HG02623 (cell line): ENCODE data around the gene HDAC1.
A peak's percentile ranks its signal among the peaks of the same experiment; 100 is the strongest.
"Not testable (repeated sequence)": the region's sequence is repeated elsewhere in the genome, so short reads cannot be mapped to it uniquely, and the experiment has no call there.

ENCODE experiments used
- ATAC-seq: cut with Tn5 transposase; IDR thresholded peaks from one replicate; pipeline ENCODE4 v1.9.1; 2021; ENCODE audit warnings: moderate library complexity; ENCODE audit not compliant: unreplicated experiment

The HDAC1 gene

GRCh38 chr1:32291708-32292538, at the start of gene HDAC1:
Gene HDAC1, plus strand, starts transcription at chr1:32292083. Its CDS starts 87 bp downstream, at chr1:32292170.
- peak; percentile 96 for ATAC-seq

GRCh38 chr1:32242341-32242851, 49.5 kb upstream of the HDAC1 start:
- ATAC-seq = no peak

GRCh38 chr1:32246888-32247273, 45.0 kb upstream of the HDAC1 start, which contains the start of gene FAM167B:
Gene FAM167B, plus strand, starts transcription at chr1:32247222. Its CDS starts 200 bp downstream, at chr1:32247422.
- no peak for ATAC-seq

DNA sequence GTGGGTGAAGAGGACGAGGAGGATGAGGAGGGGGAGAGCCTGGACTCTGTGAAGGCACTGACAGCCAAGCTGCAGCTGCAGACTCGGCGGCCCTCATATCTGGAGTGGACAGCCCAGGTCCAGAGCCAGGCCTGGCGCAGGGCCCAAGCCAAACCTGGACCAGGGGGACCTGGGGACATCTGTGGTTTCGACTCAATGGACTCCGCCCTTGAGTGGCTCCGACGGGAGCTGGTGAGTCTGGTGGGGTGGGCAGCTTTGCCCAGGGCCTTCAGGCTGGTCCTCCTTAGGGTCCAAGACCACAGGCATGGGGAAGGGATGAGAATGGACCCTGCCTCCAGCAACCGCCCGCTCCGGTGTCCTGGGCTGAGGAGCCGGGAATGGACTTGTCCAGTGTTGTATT, 44.4 kb upstream of the HDAC1 start:
- ATAC-seq = no peak

DNA sequence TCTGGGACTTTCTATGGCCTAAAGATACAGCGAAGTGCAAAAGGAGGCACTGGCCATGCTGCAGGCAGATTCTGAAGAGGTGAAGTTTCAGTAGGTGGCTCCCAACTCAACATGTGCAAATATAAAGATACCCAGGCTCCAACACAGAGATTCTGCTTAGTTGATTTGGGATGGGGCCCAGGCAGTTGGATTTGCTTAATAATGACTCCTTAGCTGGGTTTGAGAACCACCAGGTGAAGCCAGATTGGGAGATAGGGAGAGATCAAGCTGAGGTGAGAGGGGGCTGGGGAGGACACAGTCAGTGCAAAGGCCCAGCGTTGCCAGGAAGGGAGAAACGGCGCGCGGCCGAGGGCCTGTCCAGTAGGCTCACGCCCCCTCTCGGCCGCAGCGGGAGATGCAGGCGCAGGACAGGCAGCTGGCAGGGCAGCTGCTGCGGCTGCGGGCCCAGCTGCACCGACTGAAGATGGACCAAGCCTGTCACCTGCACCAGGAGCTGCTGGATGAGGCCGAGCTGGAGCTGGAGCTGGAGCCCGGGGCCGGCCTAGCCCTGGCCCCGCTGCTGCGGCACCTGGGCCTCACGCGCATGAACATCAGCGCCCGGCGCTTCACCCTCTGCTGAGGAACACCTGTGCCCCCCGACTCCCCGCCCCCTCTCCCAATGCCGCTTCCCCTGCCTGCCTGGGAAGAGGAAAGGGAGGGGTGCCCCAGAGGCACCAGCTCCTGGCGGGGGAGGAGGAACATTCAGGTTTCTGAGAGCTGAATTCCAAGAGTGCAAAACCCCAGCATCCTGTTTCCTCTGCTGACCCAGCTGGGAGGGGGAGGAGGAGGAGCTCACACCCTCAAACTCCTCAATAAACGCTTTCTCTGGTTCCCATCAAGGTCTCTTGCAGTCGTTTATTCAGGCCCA, 43.6 kb upstream of the HDAC1 start:
- ATAC-seq = no peak

GRCh38 chr1:32249831-32250525, 41.9 kb upstream of the HDAC1 start:
- ATAC-seq = peak; percentile 53

- no peak for ATAC-seq
These were observed 40.8 kb upstream of the HDAC1 start, which contains the start of gene LCK for GRCh38 chr1:32250893-32251716. Gene LCK, plus strand, starts transcription at chr1:32251265. Its CDS starts 23,065 bp downstream, at chr1:32274330.

DNA sequence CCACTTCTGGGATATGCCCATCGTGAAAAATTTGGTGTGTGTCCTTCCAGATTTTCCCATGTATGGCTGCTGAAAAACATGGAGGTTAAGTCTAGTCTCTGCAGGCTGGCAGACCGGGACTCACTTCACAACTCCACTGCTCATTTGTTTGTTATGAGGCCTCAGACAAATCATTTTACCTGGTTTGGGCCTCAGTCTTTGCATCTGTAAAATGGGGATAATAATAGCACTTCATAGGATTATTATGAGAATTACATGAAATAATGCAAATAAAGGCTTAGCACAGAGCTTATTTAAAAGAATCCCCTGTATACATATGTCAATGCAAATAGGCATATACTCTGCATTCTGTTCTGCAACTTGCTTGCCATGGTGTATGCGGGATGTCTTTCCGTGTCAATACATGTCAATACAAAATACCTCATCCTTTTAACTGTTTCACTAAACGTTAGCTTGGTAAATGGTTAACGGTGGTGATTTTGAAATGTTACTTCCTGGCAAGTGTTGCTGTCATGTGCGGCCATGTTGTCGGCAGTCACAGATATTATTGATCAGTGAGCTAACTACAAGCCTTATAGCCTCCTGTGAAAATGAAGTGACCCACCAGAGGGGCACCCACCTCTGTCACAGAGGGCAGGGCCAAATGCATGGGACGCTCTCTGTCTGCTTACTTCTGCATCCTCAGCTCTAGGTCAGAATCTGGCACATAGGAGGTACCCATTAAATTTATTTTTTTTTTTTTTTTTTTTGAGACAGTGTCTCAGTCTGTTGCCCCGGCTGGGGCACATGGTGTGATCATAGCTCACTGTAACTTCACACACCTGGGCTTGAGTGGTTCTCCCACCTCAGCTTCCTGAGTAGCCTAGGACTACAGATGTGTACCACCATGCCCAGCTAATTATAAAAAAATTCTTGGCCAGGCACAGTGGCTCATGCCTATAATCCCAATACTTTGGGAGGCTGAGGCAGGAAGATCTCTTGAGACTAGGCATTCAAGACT, 36.5 kb upstream of the HDAC1 start:
- no peak for ATAC-seq

GRCh38 chr1:32256473-32257226, 35.2 kb upstream of the HDAC1 start:
- ATAC-seq = no peak

DNA sequence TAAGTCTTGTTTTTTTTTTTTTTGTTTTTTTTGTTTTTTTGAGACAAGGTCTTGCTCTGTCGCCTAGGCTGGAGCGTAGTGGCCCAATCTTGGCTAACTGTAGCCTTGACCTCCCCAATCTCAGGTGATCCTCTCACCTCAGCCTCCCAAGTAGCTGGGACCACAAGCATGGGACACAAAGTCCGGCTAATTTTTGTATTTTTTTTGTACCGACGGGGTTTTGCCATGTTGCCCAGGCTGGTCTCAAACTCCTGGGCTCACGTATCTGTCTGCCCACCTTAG, 34.7 kb upstream of the HDAC1 start:
- no peak for ATAC-seq

GRCh38 chr1:32263236-32263593, 28.7 kb upstream of the HDAC1 start:
- not testable (repeated sequence) for ATAC-seq

DNA sequence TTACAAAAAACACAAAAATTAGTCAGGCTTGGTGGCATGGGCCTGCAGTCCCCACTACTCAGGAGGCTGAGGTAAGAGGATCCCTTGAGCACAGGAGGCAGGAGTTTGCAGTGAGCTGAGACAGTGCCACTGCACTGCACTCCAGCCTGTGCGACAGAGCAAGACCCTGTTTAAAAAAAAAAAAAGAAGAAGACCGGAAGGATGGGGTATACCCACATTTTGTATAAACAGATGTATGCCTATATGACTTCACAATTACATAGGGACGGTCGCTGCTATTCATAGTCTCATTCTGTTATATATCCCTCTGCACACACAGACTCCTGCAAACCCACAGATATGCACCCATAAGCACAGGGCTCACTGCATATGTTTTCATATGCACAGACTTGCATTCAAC, 28.1 kb upstream of the HDAC1 start:
- ATAC-seq = no peak

- ATAC-seq = no peak
These were observed 26.0 kb upstream of the HDAC1 start for GRCh38 chr1:32265846-32266245.

DNA sequence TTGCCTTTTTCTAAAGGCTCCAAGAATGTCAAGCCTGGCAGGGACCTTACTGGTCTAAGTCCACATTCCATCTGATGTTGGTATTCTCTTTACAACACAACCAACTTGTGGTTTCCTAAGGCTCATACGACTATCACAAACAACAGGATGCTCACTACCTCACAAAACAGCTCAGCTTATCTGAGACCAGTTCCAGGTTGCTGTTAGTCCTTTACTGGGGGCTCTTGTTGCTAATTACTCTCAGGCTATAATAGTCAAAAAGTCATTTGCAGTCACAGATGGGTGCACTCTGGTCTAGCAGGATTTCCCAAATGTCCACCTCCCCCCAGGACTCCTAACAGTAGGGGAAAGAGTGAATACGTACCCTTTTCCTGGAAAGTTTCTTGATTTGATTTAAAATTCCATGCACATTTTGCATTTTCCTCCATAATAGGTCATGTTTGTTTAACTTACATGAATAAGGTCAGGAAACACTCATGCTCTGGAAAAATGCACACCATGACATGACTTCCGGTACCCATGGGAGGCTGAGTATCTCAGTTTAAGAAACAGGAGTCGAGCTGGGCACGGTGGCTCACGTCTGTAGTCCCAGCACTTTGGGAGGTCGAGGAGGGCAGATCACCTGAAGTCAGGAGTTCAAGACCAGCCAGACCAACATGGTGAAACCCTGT, 24.8 kb upstream of the HDAC1 start:
- ATAC-seq = no peak

GRCh38 chr1:32269744-32270143, 22.1 kb upstream of the HDAC1 start:
- ATAC-seq = no peak

- ATAC-seq = no peak
These were observed 19.1 kb upstream of the HDAC1 start for GRCh38 chr1:32272557-32273390.
